ENCODE measurements around the gene PIK3R6.

The PIK3R6 gene

GRCh38 chr17:8890671-8891070 is 23.2 kb upstream of the PIK3R6 start:
- Histone ChIP-seq H3F3A (ENCODE audit: control insufficient read depth, insufficient read depth) (no peaks in the 10 kb centered on the region), H4K20me1 (ENCODE audit: control insufficient read depth, insufficient read depth, low read depth, low read length) (no peaks in the 10 kb centered on the region), H3K9me3 (ENCODE audit: control insufficient read depth, insufficient read depth, low read length) (no peaks in the 10 kb centered on the region), H3K27me3 (ENCODE audit: control insufficient read depth, low read length) (peaks cover 4% of the 10 kb centered on the region; the same call in 1 of the 2 replicates), H3K4me3 (ENCODE audit: low read length) (no peak overlapping the region), H3K79me2 (ENCODE audit: control insufficient read depth, low read length) (no peaks in the 10 kb centered on the region), H3K4me2 (ENCODE audit: low read length) (no peak overlapping the region), H3K9me2 (replicated peaks; ENCODE audit: control insufficient read depth, low read length) (no peaks in the 10 kb centered on the region), H3K27ac (ENCODE audit: low read depth, low read length) (no peak overlapping the region), H3K4me1 (ENCODE audit: control insufficient read depth, low read length) (no peaks in the 10 kb centered on the region), H3K36me3 (ENCODE audit: control insufficient read depth, low read length) (no peaks in the 10 kb centered on the region)
- TF ChIP-seq EZH2phosphoT487 (IDR thresholded peaks at IDR 0.05; ENCODE audit: borderline replicate concordance, low read length) (no peak), CTCF (IDR thresholded peaks at IDR 0.05; ENCODE audit: low read depth, low read length, poor library complexity, severe bottlenecking) (no peak)

DNA sequence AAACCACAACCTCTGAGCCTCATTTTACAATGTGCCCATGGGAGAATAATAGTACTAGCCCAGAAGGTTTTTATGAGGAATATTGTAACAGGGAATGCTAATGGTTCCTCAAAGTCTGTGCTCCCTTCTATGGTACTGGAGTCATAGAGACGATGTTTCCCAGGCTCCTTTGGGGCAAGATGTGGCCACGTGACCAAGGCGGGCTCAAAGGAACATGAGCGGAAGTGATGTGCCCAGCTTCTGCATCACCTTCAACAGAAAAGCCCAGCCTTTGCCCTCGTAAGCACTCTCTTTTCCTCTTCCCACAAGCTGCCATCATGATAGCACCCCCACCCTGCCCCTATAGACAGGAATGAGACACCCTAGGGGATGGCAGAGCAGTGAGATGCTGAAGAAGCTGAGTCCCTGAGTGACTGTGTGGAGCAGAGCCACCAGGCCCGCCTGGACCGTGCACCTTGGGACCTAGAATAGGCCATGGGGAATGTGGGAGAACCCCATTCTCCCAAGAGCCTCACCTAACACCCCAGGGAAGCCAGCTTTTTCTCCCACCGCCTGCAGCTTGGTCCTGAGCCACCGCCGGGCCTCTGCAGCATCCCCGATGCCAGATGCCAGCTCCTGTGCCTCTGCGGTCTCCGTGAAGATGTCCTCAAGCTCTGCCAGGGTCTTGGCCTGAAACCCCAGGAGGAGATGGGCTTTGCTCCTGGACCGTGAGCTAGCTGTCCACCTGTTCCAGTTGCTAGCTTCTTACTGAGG is 22.2 kb upstream of the PIK3R6 start:
- Histone ChIP-seq H3K9me2 (replicated peaks; ENCODE audit: control insufficient read depth, low read length) (no peaks in the 10 kb centered on the region), H4K20me1 (ENCODE audit: control insufficient read depth, insufficient read depth, low read depth, low read length) (no peaks in the 10 kb centered on the region), H3K27ac (ENCODE audit: low read depth, low read length) (no peak overlapping the region), H3K9me3 (ENCODE audit: control insufficient read depth, insufficient read depth, low read length) (no peaks in the 10 kb centered on the region), H3K4me3 (ENCODE audit: low read length) (no peak overlapping the region), H3K36me3 (ENCODE audit: control insufficient read depth, low read length) (no peaks in the 10 kb centered on the region), H3K79me2 (ENCODE audit: control insufficient read depth, low read length) (no peaks in the 10 kb centered on the region), H3F3A (ENCODE audit: control insufficient read depth, insufficient read depth) (no peaks in the 10 kb centered on the region), H3K4me2 (ENCODE audit: low read length) (no peak overlapping the region), H3K27me3 (ENCODE audit: control insufficient read depth, low read length) (peaks cover 4% of the 10 kb centered on the region; the same call in 1 of the 2 replicates), H3K4me1 (ENCODE audit: control insufficient read depth, low read length) (no peaks in the 10 kb centered on the region)
- TF ChIP-seq CTCF (IDR thresholded peaks at IDR 0.05; ENCODE audit: low read depth, low read length, poor library complexity, severe bottlenecking) (no peak), EZH2phosphoT487 (IDR thresholded peaks at IDR 0.05; ENCODE audit: borderline replicate concordance, low read length) (no peak)

GRCh38 chr17:8888704-8889302 is 21.3 kb upstream of the PIK3R6 start:
- no peaks in the 10 kb centered on the region for H3K9me3 ChIP-seq (ENCODE audit: control insufficient read depth, insufficient read depth, low read length)
- H3K9me2 ChIP-seq (replicated peaks; ENCODE audit: control insufficient read depth, low read length), result no peaks in the 10 kb centered on the region
- peaks cover 4% of the 10 kb centered on the region; the same call in 1 of the 2 replicates for H3K27me3 ChIP-seq (ENCODE audit: control insufficient read depth, low read length)
- no peaks in the 10 kb centered on the region for H3K4me1 ChIP-seq (ENCODE audit: control insufficient read depth, low read length)
- no peak overlapping the region for H3K27ac ChIP-seq (ENCODE audit: low read depth, low read length)
- no peak overlapping the region for H3K4me3 ChIP-seq (ENCODE audit: low read length)
- no peak overlapping the region for H3K4me2 ChIP-seq (ENCODE audit: low read length)
- no peaks in the 10 kb centered on the region for H3F3A ChIP-seq (ENCODE audit: control insufficient read depth, insufficient read depth)
- no peaks in the 10 kb centered on the region for H3K79me2 ChIP-seq (ENCODE audit: control insufficient read depth, low read length)
- TF ChIP-seq EZH2phosphoT487 (IDR thresholded peaks at IDR 0.05; ENCODE audit: borderline replicate concordance, low read length) (no peak), CTCF (IDR thresholded peaks at IDR 0.05; ENCODE audit: low read depth, low read length, poor library complexity, severe bottlenecking) (no peak)
- H3K36me3 ChIP-seq (ENCODE audit: control insufficient read depth, low read length), result no peaks in the 10 kb centered on the region
- no peaks in the 10 kb centered on the region for H4K20me1 ChIP-seq (ENCODE audit: control insufficient read depth, insufficient read depth, low read depth, low read length)

Measured in DOHH2 (cell line).